GM12878 (cell line): ENCODE measurements around the gene HPX. TPM values are rescaled to one million over a fixed set of nuclear protein-coding genes. Genes with fewer than 3 reads are reported as not detected.
A peak's percentile ranks its signal among the peaks of the same experiment; 100 is the strongest.

Experiments used
- BHLHE40 ChIP-seq, 2 experiments: fragments of 450-650 bp in 1 of 2; IDR thresholded peaks; 2 replicates each; pipeline ENCODE4 v1.6.1; 2011 to 2017; ENCODE audit warnings: low read depth in 2 of 2, borderline replicate concordance in 1 of 2, improper control_type of control experiment in 1 of 2, low read length in 1 of 2, mild to moderate bottlenecking in 1 of 2
- CBX3 ChIP-seq: fragments of 200-600 bp; sonication (generic); IDR thresholded peaks from 2 replicates; pipeline ENCODE4 v1.6.1; 2016; ENCODE audit warnings: low read depth, borderline replicate concordance
- DPF2 ChIP-seq: fragments of 450-650 bp; IDR thresholded peaks from 2 replicates; pipeline ENCODE4 v1.6.1; 2017; ENCODE audit warnings: mild to moderate bottlenecking
- EED ChIP-seq: sonication (generic); IDR thresholded peaks from 2 replicates; pipeline ENCODE4 v1.6.1; 2016; ENCODE audit warnings: antibody characterized with exemption, low read depth
- GATAD2B ChIP-seq: fragments of 450-650 bp; conservative IDR thresholded peaks from 2 replicates; pipeline ENCODE4 v1.6.1; 2017; ENCODE audit warnings: low read depth, mild to moderate bottlenecking, moderate library complexity
- HDAC2 ChIP-seq: fragments of 200-600 bp; sonication (generic); IDR thresholded peaks from 2 replicates; pipeline ENCODE4 v1.6.1; 2017
- IKZF1 ChIP-seq: fragments of 450-650 bp; conservative IDR thresholded peaks from 2 replicates; pipeline ENCODE4 v1.6.1; 2017; ENCODE audit warnings: antibody characterized with exemption, mild to moderate bottlenecking
- JUND ChIP-seq: IDR thresholded peaks from 2 replicates; pipeline ENCODE4 v1.6.1; 2012; ENCODE audit warnings: low read depth, mild to moderate bottlenecking, low read length, improper control_type of control experiment, moderate library complexity
- NFYB ChIP-seq: IDR thresholded peaks from 2 replicates; pipeline ENCODE4 v1.6.1; 2011; ENCODE audit warnings: low read depth, mild to moderate bottlenecking, low read length, improper control_type of control experiment, moderate library complexity; ENCODE audit not compliant: insufficient read depth
- SIX5 ChIP-seq: IDR thresholded peaks from 2 replicates; pipeline ENCODE4 v1.6.1; 2011; ENCODE audit warnings: mild to moderate bottlenecking, low read depth, low read length, moderate library complexity; ENCODE audit not compliant: severe bottlenecking
- SMARCA5 ChIP-seq: fragments of 450-650 bp; IDR thresholded peaks from 2 replicates; pipeline ENCODE4 v1.6.1; 2017; ENCODE audit warnings: mild to moderate bottlenecking
- STAT3 ChIP-seq: IDR thresholded peaks from 2 replicates; pipeline ENCODE4 v1.6.1; 2011; ENCODE audit warnings: low read depth, low read length, improper control_type of control experiment
- TCF7 ChIP-seq: IDR thresholded peaks from 2 replicates; pipeline ENCODE4 v1.6.1; 2014; ENCODE audit warnings: antibody characterized with exemption, borderline replicate concordance
- polyA plus RNA-seq, 11 experiments: library from polyadenylated mRNA; depleted of rRNA in 4 of 11; unstranded in 6 of 11; stranded (reverse) in 5 of 11; fragments of >200 nt; fragmentation: Nextera tagmentation in 4 of 11; fragmentation: Illumina TruSeq in 1 of 11; extraction: Ambion mirVana in 4 of 11; extraction: Trizol in 1 of 11; gene quantifications; 1 replicate in 1 of 11; 2 replicates in 10 of 11; pipeline versions ENCODE4 v1.2.1 to v1.2.3, GENCODE V29; 2011 to 2016; ENCODE audit warnings: inconsistent platforms in 2 of 11, missing spikeins in 2 of 11, low read depth in 1 of 11
- total RNA-seq, 4 experiments: library from RNA; depleted of rRNA in 3 of 4; stranded (reverse); fragments of >200 nt in 3 of 4; fragmentation: Illumina TruSeq in 1 of 4; extraction: Trizol in 1 of 4; gene quantifications; 2 replicates each; pipeline versions ENCODE4 v1.2.1 to v1.2.3, GENCODE V29; 2013 to 2021
- TF ChIP-seq, protein P1 (sequence below): fragments of 450-650 bp; IDR thresholded peaks from 2 replicates; pipeline ENCODE4 v1.6.1; 2014; ENCODE audit warnings: mild to moderate bottlenecking
- TF ChIP-seq, protein P2 (sequence below): IDR thresholded peaks from 2 replicates; pipeline ENCODE4 v1.6.1; 2011; ENCODE audit warnings: borderline replicate concordance, low read depth, mild to moderate bottlenecking, moderate library complexity, mixed read lengths, low read length; ENCODE audit not compliant: insufficient read depth; ENCODE audit errors: extremely low read length
- TF ChIP-seq, protein P3 (sequence below): fragments of 450-650 bp; conservative IDR thresholded peaks from 2 replicates; pipeline ENCODE4 v1.6.1; 2017; ENCODE audit warnings: mild to moderate bottlenecking, moderate library complexity
- TF ChIP-seq, protein P4 (sequence below): fragments of 450-650 bp; IDR thresholded peaks from 2 replicates; pipeline ENCODE4 v1.6.1; 2017; ENCODE audit warnings: mild to moderate bottlenecking, moderate library complexity
- TF ChIP-seq, protein P5 (sequence below): IDR thresholded peaks from 2 replicates; pipeline ENCODE4 v1.6.1; 2012; ENCODE audit warnings: low read depth, low read length, improper control_type of control experiment

Gene HPX
- total and polyA plus RNA-seq, 10 of the 15 experiments (the other 5 are each of a cell fraction or from before 2014, with no cell fraction given) = 0.08 to 1.7 (median 0.18) TPM; not detected in 1

DNA sequence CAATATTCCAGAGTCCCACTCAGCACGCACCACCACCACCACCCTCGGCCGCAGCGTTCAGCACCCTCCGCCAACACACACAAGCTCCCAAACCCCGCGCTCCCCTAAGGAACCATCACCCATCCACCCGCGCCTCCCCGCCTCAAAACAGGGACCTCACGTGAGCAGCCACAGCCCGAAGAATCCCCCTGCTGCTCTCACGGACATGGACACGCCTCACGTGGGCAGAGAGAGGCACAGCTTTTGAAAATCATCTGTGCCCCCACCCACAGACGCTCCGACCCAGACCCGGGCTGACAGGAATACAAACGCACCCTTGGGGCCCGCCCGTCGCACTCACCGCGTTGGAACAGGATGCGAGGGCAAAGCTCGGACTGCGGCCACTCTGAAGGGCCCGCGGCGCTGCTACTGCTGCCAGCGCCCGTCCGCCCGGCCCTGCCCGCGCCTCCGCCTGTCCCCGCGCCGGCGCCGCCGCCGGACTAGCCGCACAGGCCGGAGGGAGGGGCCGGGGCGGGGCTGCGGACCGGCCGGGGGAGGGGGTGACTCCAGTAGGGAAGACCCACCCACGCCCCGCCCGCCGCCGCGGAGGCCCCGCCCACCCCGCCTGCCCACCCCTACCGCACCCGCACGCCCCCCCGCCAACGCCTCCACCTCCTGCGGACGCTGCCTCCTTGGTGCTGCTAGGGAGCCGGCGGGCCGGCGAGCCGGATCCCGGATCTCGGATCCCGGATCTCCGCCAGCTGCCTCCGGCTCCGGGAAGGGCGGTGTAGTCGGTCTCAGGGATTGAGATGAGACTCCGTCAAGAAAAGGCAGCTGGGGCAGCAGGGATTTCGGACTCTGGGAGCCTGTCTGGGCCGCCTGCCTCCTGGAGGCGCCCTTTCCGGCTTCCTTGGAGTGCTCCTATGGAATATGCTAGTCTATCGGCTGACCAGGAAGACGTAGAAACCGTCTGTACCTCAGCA, 32.9 kb upstream of the HPX start, which contains the start of gene TRIM3 (continued):
- no peak for TF ChIP-seq HDAC2
- TF ChIP-seq NFYB = no peak
- TF ChIP-seq CBX3 = no peak
- no peak for TF ChIP-seq SIX5
- peak; percentile 37 for TF ChIP-seq IKZF1
- 0 out of 2 replicates have a peak, but pooled peaks have one; percentile 29 for TF ChIP-seq SMARCA5
- peak; percentile 81 to 92 for TF ChIP-seq BHLHE40 (IDR thresholded peaks at IDR 0.05; ENCODE audit: borderline replicate concordance in 1 of 2, low read depth in 2 of 2, low read length in 1 of 2)
- no peak for TF ChIP-seq JUND
- TF ChIP-seq GATAD2B = peak; percentile 57
- no peak for TF ChIP-seq TCF7
- TF ChIP-seq, protein P1, sequence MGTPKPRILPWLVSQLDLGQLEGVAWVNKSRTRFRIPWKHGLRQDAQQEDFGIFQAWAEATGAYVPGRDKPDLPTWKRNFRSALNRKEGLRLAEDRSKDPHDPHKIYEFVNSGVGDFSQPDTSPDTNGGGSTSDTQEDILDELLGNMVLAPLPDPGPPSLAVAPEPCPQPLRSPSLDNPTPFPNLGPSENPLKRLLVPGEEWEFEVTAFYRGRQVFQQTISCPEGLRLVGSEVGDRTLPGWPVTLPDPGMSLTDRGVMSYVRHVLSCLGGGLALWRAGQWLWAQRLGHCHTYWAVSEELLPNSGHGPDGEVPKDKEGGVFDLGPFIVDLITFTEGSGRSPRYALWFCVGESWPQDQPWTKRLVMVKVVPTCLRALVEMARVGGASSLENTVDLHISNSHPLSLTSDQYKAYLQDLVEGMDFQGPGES = no peak
- TF ChIP-seq STAT3 = no peak
- peak; percentile 30; the same call in 1 of the 2 replicates for TF ChIP-seq EED
- TF ChIP-seq, protein P2, sequence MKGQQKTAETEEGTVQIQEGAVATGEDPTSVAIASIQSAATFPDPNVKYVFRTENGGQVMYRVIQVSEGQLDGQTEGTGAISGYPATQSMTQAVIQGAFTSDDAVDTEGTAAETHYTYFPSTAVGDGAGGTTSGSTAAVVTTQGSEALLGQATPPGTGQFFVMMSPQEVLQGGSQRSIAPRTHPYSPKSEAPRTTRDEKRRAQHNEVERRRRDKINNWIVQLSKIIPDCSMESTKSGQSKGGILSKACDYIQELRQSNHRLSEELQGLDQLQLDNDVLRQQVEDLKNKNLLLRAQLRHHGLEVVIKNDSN = peak; percentile 53
- TF ChIP-seq DPF2 = peak; percentile 62
- TF ChIP-seq, protein P3, sequence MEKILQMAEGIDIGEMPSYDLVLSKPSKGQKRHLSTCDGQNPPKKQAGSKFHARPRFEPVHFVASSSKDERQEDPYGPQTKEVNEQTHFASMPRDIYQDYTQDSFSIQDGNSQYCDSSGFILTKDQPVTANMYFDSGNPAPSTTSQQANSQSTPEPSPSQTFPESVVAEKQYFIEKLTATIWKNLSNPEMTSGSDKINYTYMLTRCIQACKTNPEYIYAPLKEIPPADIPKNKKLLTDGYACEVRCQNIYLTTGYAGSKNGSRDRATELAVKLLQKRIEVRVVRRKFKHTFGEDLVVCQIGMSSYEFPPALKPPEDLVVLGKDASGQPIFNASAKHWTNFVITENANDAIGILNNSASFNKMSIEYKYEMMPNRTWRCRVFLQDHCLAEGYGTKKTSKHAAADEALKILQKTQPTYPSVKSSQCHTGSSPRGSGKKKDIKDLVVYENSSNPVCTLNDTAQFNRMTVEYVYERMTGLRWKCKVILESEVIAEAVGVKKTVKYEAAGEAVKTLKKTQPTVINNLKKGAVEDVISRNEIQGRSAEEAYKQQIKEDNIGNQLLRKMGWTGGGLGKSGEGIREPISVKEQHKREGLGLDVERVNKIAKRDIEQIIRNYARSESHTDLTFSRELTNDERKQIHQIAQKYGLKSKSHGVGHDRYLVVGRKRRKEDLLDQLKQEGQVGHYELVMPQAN = 0 out of 2 replicates have a peak, but pooled peaks have one; percentile 58
- TF ChIP-seq, protein P4, sequence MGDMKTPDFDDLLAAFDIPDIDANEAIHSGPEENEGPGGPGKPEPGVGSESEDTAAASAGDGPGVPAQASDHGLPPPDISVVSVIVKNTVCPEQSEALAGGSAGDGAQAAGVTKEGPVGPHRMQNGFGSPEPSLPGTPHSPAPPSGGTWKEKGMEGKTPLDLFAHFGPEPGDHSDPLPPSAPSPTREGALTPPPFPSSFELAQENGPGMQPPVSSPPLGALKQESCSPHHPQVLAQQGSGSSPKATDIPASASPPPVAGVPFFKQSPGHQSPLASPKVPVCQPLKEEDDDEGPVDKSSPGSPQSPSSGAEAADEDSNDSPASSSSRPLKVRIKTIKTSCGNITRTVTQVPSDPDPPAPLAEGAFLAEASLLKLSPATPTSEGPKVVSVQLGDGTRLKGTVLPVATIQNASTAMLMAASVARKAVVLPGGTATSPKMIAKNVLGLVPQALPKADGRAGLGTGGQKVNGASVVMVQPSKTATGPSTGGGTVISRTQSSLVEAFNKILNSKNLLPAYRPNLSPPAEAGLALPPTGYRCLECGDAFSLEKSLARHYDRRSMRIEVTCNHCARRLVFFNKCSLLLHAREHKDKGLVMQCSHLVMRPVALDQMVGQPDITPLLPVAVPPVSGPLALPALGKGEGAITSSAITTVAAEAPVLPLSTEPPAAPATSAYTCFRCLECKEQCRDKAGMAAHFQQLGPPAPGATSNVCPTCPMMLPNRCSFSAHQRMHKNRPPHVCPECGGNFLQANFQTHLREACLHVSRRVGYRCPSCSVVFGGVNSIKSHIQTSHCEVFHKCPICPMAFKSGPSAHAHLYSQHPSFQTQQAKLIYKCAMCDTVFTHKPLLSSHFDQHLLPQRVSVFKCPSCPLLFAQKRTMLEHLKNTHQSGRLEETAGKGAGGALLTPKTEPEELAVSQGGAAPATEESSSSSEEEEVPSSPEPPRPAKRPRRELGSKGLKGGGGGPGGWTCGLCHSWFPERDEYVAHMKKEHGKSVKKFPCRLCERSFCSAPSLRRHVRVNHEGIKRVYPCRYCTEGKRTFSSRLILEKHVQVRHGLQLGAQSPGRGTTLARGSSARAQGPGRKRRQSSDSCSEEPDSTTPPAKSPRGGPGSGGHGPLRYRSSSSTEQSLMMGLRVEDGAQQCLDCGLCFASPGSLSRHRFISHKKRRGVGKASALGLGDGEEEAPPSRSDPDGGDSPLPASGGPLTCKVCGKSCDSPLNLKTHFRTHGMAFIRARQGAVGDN = 0 out of 2 replicates have a peak, but pooled peaks have one; percentile 16
- TF ChIP-seq, protein P5, sequence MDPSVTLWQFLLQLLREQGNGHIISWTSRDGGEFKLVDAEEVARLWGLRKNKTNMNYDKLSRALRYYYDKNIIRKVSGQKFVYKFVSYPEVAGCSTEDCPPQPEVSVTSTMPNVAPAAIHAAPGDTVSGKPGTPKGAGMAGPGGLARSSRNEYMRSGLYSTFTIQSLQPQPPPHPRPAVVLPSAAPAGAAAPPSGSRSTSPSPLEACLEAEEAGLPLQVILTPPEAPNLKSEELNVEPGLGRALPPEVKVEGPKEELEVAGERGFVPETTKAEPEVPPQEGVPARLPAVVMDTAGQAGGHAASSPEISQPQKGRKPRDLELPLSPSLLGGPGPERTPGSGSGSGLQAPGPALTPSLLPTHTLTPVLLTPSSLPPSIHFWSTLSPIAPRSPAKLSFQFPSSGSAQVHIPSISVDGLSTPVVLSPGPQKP = no peak
